Amygdala (tissue), 56 donors: ENCODE results near the gene MERTK.
A peak's percentile ranks its signal among the peaks of the same experiment; 100 is the strongest.

Experiments used
- DNase-seq, 56 donors: peaks; one replicate each; lab custom pipeline; 2025; lab: John Stamatoyannopoulos, UW

MERTK gene

DNA sequence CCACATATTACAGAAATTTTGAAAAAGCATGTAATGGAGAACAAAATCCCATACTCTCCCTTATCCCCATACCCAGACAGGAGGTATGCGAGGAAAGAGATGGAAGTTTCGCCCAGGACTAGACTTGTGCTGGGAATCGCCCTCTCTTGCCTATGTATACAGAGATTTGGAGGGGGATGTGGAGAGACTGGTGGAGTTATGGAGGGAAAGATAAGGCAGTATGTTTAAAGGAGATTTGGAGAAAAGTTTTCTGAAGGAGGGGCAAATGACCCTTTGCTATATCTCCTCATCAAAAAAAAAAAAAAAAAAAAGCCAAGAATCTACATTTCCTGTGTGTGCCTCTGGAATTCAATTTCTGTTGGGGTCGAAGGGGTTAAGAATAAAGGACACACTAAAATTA, 75.3 kb downstream of the MERTK start:
- no peak for DNase-seq

DNA sequence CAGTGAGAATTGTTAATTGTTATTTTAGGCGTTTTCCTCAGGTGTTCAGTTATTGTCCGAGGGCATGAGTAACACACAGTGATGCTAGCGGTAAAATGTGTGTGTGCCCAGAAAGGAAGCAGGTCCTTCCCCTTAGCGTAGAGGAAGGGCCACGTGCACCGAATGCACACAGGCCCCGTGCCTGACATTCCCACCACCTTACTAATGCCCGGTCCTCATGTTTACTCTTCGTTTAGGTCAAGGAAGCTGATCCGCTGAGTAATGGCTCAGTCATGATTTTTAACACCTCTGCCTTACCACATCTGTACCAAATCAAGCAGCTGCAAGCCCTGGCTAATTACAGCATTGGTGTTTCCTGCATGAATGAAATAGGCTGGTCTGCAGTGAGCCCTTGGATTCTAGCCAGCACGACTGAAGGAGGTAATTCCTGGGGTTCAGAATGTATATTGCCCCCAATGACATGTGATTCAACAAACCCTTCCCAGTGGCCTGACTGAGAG, 76.7 kb downstream of the MERTK start:
- DNase-seq: no peak

DNA sequence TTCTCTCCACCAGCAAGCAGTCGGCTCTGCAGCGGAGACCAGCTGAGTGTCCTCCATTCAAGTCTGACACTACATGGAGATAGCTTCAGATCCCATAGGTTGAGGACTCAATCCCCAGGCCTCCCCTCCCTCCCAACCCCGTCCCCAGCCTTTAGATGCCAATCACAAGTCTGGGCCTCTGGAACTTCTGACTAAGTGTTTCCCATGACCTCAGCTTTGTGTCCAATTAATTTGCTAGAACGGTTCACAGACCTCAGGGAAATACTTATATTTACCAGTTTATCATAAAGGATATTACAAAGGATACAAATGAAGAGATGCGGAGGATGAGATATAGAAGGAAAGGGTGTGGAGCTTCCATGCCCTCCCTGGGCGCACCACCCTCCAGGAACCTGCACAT, 77.4 kb downstream of the MERTK start:
- DNase-seq: no peak

DNA sequence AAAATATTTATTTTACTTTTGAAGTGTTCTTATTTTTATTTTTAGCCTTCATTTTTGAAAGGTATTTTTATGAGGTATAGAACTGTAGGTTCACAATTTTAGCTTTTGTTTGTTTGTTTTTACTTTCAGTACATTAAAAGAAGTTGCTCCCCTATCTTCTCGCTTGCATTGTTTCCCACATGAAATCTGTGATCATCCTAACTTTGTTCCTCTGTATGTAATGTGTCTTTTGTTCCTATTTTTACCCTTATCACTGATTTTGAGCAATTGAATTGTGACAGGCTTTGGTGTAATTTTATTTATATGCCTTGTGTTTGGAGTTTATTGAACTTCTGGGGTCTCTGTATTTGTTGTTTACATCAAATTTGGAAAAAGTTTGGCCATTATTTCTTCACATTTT, 78.8 kb downstream of the MERTK start:
- no peak for DNase-seq

DNA sequence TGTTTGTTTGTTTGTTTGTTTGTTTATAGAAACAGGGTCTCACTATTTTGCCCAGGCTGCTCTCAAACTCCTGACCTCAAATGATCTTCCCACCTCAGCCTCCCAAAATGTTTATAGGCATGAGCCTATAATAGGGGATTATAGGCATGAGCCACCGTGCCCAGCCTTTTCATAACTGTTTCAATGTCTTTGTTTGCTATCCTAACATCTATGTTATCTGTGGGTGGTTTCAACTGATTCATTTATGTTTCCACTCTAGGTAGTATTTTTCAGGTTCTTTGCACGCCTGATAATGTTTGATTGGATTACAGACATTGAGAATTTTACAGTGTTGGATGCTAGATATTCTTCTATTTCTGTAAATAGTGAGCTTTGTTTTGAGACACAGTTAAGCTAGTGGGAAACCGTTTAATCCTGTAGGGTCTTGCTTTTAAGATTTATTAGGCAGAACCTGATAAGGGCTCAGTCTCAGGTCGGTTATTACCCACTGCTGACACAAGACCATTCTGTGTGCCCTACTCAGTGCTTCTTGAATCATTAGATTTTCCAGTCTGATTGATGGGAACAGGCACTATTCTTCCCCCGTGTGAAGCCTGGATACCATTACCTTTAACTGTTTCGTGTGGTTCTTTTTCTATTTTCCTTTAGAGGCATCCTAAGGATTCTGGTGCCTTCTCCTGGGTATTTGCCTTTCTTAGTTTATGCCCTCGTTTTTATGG, 80.2 kb downstream of the MERTK start:
- no peak for DNase-seq

DNA sequence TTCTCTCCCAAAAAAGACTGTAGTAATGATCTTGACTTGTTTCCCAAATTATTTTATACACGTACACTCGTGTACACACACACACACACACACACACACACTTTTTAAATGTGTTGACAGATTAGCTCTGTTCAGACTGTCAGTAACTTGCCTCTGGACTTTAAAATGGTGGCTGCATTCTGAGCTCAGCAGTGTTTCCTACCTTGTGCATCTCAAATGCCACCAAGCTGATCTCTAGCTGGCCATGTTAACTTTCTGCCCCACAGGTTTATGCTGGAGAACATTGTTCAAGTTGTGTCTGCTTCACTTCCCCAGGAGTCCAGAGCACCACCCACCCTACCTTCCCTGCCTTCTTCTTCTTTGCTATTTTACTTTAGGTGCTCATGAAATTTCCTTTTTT, 83.3 kb downstream of the MERTK start:
- no peak for DNase-seq

DNA sequence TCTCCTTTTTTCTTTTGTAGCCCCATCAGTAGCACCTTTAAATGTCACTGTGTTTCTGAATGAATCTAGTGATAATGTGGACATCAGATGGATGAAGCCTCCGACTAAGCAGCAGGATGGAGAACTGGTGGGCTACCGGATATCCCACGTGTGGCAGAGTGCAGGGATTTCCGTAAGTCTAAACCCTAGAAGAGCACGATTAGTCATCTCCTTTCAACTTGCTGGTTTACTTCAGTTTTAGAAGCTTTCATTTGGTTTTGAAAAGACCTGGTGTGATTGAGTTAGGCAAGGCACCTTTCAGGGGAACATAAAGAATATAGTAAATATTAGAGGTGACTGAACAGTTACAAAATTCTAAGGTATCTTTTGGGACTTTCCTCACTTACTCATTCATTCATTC, 84.4 kb downstream of the MERTK start:
- no peak for DNase-seq

DNA sequence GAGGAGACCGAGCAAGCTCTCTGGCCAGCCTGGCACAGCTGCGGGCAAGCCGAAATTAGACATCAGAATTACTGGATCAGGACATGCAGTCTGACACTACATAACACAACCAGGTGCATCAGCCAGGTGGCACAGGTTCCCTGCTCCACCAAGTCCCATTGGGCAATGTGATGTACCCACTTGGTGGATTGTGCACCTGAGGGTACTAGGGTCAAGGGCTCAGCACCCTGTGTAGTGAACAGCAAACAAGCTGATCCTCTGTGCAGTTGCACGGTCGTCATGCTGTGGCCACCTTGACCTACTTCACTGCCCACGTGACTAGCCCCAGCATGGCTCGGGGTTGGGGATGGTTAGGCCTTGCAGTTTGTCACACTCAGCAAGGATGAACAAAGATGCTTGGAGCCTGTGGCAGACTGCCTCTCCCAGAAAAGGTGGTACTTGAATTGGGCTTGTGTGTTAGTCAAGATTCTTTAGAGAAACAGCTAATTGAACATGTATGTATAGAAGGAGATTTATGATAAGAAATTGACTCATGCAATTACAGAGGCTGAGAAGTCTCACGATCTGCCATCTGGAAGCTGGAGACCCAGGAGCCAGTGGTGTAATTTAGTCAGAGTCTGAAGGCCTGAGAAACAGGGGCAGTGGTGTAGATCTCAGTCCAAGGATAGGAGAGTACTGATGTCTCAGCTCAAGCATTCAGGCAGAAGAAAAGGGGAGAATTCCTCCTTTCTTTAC, 85.2 kb downstream of the MERTK start:
- no peak for DNase-seq

DNA sequence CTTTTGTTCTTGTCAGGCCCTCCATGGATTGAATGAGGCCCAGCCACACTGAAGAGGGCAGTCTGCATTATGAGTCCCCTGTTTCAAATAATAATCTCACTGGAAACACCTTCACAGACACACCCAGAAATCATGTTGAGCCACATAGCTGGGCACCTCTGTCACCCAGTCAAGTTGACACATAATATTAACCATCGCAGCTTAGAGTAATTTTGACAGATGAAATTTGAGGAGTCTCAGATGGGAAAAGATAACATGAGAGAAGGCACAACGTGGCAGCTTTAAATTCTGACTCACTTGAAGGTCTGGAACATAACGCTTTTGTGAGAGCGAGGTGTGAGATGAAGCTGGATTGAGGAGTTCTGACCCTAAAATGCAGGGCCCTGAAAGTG, 85.8 kb downstream of the MERTK start:
- DNase-seq: no peak

DNA sequence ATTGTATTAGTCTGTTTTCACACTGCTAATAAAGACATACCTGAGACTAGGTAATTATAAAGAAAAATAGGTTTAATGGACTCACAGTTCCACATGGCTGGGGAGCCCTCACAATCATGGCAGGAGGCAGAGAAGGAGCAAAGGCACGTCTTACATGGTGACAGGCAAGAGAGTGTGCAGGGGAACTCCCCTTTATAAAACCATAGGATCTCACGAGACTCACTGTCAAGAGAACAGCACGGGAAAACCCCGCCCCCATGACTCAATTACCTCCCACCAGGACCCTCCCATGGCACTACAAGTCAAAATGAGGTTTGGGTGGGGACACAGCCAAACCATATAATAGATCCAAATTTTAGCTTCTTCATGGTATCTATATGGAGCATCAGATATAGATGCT, 87.1 kb downstream of the MERTK start:
- no peak for DNase-seq

DNA sequence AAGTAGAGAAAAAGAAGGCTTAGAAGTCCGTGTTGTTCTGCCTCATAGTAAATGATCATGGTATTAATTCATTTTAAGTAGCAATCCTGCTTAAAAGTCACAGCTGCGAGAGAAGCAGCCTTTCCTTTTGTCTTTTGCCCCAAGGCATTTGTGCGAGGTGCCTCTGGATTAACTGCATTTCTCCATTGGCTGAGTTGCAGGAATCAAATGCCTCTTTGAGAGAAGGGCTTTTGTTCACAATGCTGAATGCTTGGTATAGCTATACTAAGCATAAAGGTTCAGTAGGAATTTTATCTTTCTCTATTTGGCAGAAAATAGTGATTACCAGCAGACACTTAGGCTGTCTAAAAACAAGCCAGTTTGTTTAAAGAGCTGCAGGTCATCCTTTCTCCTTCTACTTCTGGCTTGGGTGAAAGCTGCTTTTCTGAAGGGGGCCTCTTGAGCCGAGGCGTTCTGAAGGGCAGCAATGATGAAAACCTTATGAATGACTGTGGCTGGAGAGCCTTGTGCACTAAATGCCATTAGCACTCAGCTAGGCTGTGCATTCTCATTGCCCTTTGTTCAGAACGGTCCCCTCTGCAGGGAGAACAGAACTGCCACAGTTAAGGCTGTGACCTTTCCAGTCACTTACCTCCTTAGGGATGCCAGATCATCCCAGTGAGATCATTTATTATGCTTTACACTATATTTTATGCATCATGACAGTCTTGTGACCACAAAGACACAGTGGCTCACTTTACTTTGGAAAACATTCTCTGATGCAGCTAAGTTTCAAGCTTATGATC, 87.9 kb downstream of the MERTK start:
- DNase-seq: no peak

DNA sequence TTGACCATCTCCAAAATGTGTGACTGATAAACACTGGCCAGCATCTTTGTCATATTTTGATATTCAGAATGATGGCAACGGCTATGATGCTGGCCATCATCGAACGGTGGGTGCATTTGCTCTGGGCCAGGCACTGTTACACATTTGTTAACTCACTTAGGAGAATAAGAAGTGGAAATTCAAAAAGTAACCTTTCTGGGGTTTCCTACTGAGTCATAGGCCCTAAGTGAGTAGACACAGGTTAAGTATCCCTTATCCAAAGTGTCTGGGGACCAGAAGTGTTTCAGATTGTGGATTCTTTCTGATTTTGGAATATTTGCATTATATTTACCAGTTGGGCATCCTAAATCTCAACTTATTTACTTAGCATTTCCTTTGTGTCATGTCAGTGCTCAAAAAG, 92.0 kb downstream of the MERTK start:
- no peak for DNase-seq

DNA sequence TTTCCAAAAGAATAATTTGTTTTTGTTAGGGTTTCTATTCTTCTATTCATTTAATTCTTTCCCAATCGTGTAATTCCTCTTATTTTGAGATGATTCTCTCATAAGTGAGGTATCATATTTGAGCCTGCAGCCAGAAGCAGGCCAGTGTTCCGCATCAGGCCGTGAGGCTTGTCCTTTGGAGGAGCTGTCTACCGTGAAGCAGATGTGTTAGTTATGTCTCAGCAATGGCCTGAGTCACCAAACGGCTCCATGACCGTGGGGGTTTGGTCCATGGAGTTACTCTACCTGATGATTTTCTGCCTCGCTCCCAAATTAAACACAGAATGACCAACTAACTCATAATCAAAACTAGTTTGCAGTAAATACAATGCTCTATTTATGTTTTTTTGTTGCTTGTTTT, 92.4 kb downstream of the MERTK start:
- no peak for DNase-seq

DNA sequence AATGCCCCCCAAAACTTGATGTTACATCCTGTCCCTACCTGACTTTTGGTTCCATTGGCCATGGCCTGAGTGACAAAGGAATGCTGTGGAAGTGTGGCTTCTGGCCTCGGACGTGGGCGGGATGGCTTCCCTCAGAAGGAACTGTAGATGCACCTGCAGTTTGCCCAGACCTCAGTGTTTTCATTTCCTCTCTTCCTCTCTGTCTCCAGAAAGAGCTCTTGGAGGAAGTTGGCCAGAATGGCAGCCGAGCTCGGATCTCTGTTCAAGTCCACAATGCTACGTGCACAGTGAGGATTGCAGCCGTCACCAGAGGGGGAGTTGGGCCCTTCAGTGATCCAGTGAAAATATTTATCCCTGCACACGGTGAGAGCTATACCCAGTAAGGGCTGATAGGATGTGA, 95.6 kb downstream of the MERTK start:
- DNase-seq: peak in 3 of 56 donors; percentile 4 to 27 (median 12)

DNA sequence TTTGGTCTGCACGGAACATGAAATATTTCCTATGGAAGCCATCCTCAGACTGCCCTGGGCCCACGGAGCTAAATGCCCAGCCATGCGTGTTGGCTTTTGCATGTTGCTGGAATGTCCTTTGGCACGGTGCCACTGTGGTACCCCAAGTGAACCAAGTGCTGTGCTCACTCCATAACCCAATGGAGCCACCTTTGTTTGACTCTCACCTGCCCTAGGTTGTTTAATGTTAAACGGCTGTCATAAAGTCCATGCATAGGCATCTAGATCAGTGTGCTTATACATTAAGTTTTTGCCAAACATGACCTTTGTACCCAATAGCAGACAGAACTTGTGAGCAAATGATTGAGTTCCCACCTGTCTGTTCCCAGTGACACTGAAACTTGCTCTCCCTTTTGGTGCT, 96.7 kb downstream of the MERTK start:
- no peak for DNase-seq

DNA sequence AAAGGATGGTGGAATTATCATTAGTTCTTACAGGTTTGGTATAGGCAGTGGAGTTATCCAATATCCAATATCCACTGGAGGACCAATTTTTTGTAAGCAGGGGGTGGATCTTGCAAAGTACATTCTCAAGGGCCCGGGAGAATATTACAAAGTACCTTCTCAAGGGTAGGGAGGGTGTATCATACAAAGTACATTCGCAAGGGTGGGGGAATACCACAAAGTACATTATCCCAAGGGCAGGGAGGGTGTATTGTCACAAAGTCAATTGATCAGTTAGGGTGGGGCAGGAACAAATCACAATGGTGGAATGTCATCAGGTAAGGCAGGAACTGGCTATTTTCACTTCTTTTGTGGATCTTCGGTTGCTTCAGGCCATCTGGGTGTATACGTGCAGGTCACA, 101.4 kb downstream of the MERTK start:
- no peak for DNase-seq

DNA sequence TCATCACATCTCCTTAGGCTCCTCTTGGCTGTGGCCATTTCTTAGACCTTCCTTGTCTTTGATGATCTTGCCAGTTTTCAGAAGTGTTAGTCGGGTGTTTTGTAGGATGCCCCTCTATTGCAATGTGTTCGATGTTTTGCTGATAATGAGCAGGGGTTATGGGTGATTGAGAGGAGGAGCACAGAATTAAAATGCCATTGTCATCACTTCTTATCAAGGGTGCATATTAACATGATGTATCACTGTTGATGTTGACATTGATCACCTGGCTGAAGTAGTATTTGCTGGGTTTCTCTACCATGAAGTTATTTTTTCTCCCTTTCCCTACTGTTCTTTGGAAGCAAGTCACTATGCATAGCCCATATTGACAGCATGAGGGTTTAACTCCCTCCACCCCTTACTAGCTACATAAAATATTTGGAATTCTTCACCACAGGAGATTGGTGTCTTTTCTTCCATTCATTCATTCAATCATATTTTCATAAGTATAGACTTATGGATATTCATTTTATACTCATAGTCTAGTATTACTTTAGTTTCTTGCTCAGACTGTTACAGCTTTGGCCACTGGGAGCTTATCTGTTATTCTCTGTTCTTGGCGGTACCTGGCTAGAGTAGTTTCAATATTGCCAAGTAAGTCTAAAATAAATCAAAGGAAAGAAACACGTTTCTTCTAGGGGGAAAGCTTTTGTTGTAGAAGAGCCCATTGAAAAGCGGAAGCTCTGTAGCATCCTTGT, 102.2 kb downstream of the MERTK start:
- no peak for DNase-seq

DNA sequence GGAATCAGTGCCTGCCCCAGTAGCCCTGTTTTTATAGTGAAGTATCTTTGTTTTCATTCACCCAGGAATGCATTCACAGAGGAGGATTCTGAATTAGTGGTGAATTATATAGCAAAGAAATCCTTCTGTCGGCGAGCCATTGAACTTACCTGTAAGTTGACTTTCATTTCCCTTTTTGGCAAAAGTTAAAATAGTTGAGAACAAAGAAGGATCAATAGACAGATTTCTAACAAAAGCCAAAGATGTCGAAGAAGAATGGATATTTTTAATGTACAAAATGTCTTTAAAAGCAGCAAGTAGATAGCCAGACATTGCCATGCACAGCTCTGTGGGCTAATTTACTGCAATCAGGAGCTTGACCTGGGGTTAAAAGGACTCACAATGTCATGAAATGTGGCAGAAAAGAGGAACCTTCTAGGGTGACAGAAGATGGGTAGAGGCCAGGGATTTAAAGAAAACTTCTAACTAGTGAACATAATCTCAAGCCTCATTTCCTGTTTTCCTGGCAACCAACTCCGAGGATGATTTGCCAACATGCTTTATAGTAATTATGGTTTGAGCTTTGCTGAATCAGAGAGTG, 102.8 kb downstream of the MERTK start:
- no peak for DNase-seq

DNA sequence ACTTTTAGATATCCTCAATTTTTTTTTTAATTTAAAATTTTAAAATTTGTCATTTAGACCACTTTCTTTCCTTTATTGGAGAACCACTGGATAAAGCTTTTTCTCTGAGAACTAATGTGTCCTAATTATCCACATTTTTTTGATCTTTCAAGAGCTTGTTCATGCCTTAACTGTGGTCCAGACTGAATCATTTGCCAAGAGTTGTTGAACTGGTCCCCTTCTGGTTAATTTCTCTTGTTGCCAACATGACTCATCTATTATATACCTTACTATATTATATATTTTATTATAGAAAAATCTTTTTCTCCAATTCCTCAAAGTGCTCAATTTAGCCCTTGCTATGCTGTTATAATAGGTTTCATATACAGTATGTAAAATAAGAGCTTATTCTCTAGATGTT, 103.5 kb downstream of the MERTK start:
- DNase-seq: no peak

DNA sequence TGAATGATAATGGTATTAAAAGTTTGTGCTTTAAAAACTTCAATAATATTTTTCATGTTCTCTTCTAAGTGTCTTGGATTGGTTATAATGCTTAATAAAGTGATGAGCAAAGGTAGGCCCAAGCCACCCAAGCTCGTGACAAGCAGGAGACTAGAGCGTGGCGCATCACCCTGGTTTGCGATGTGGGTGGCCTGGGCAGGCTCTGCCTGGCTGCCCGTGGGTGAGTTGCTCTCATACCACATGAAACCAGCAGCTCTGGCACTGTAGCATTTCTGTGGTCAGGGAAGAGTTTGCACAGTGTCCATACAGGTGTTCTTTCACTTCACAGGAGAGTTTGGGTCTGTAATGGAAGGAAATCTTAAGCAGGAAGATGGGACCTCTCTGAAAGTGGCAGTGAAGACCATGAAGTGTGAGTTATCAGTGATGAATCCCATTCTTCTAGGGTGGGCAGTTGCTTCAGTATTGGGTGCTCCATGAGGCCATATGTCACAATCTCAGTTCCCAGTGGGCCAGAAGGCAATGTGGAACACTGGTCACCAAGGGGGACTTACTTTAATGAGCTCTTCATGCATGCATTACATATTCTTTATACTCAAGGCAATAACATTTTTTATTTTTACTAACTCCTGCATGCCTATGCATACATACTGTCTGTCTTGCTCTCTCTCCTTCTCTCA, 105.3 kb downstream of the MERTK start:
- no peak for DNase-seq
